IMR-90 (cell line): Measurements from ENCODE around the gene NAPEPLD. TPM values are rescaled to one million over a fixed set of nuclear protein-coding genes. Genes with fewer than 3 reads are reported as not detected.

Experiments
- ATAC-seq: fragments of 200-7000 bp; cut with Tn5 transposase; 2 replicates; pipeline ENCODE4 v1.9.1; 2020; ENCODE audit warnings: low read depth, mild to moderate bottlenecking, moderate library complexity
- BruUV-seq: library from RNA; stranded (reverse); fragments of 400-500 nt; replicated peaks from 2 replicates; lab custom pipeline; 2021; lab: Mats Ljungman, UMichigan
- CTCF ChIA-PET: fragments of 300-600 bp; formaldehyde crosslinking; extraction: SDS; loops from one replicate; lab custom pipeline; 2021; ENCODE audit warnings: antibody characterized with exemption; lab: Yijun Ruan, JAX
- POLR2A ChIA-PET: fragments of 300-600 bp; sonication (Branson Sonifier 250); formaldehyde crosslinking; loops from one replicate; lab custom pipeline; 2022; ENCODE audit warnings: antibody characterized with exemption; ENCODE audit not compliant: unreplicated experiment; lab: Charles Lee
- DNase-seq: peaks from one replicate; pipeline ENCODE4 v3.0.0; 2013
- H2AFZ ChIP-seq: replicated peaks from 2 replicates; pipeline ENCODE3; 2013; ENCODE audit warnings: low read length, mild to moderate bottlenecking; ENCODE audit not compliant: poor library complexity
- H2AK5ac ChIP-seq: 2 replicates; pipeline ENCODE4 v1.6.1; 2013; ENCODE audit warnings: low read depth, low read length, inconsistent platforms
- H2AK9ac ChIP-seq: replicated peaks from 2 replicates; pipeline ENCODE3; 2013; ENCODE audit warnings: mild to moderate bottlenecking, low read depth, low read length, moderate library complexity; ENCODE audit not compliant: poor library complexity
- H2BK120ac ChIP-seq: 2 replicates; pipeline ENCODE4 v1.6.1; 2013; ENCODE audit warnings: low read depth, low read length, inconsistent platforms
- H2BK15ac ChIP-seq: 3 replicates; pipeline ENCODE4 v1.6.1; 2013; ENCODE audit warnings: low read depth, low read length, inconsistent platforms
- H2BK20ac ChIP-seq: 2 replicates; pipeline ENCODE4 v1.6.1; 2013; ENCODE audit warnings: low read depth, mild to moderate bottlenecking, inconsistent platforms, low read length, moderate library complexity
- H2BK5ac ChIP-seq: 2 replicates; pipeline ENCODE4 v1.6.1; 2013; ENCODE audit warnings: mild to moderate bottlenecking, low read depth, low read length, inconsistent platforms; ENCODE audit not compliant: poor library complexity, severe bottlenecking
- H3K14ac ChIP-seq: replicated peaks from 2 replicates; pipeline ENCODE4 v1.6.1; 2013; ENCODE audit warnings: low read depth, low read length, inconsistent platforms
- H3K18ac ChIP-seq: 2 replicates; pipeline ENCODE4 v1.6.1; 2013; ENCODE audit warnings: low read depth, low read length, control low read depth
- H3K23ac ChIP-seq: 2 replicates; pipeline ENCODE4 v1.6.1; 2013; ENCODE audit warnings: low read depth, low read length, inconsistent platforms
- H3K27ac ChIP-seq: 2 replicates; pipeline ENCODE4 v1.5.1; 2013; ENCODE audit warnings: mild to moderate bottlenecking, control low read depth, low read length; ENCODE audit not compliant: insufficient read depth
- H3K27me3 ChIP-seq: 2 replicates; pipeline ENCODE4 v1.6.1; 2013; ENCODE audit warnings: low read length; ENCODE audit not compliant: control insufficient read depth, insufficient read depth
- H3K36me3 ChIP-seq: 2 replicates; pipeline ENCODE4 v1.6.1; 2013; ENCODE audit warnings: low read length, mixed read lengths; ENCODE audit not compliant: control insufficient read depth, insufficient read depth
- H3K4ac ChIP-seq: 2 replicates; pipeline ENCODE4 v1.6.1; 2013; ENCODE audit warnings: low read depth, low read length, inconsistent platforms
- H3K4me1 ChIP-seq: 2 replicates; pipeline ENCODE4 v1.6.1; 2013; ENCODE audit warnings: low read length, mixed read lengths; ENCODE audit not compliant: control insufficient read depth, insufficient read depth
- H3K4me2 ChIP-seq: 2 replicates; pipeline ENCODE4 v1.6.1; 2013; ENCODE audit warnings: low read depth, mild to moderate bottlenecking, control low read depth, low read length, moderate library complexity
- H3K4me3 ChIP-seq: 2 replicates; pipeline ENCODE4 v1.5.1; 2013; ENCODE audit warnings: low read depth, mild to moderate bottlenecking, control low read depth, low read length, moderate library complexity; ENCODE audit not compliant: insufficient read depth
- H3K56ac ChIP-seq: 2 replicates; pipeline ENCODE4 v1.6.1; 2013; ENCODE audit warnings: low read length, inconsistent platforms; ENCODE audit not compliant: insufficient read depth; ENCODE audit errors: extremely low read depth
- H3K79me1 ChIP-seq, 2 experiments: 2 replicates each; pipeline ENCODE4 v1.6.1; 2013; ENCODE audit warnings: low read length in 2 of 2, inconsistent platforms in 1 of 2, low read depth in 1 of 2
- H3K9ac ChIP-seq: 2 replicates; pipeline ENCODE4 v1.6.1; 2013; ENCODE audit warnings: low read depth, low read length, control low read depth
- H3K9me1 ChIP-seq: 2 replicates; pipeline ENCODE4 v1.6.1; 2013; ENCODE audit warnings: low read length, inconsistent platforms; ENCODE audit not compliant: insufficient read depth
- H3K9me3 ChIP-seq: 2 replicates; pipeline ENCODE4 v1.6.1; 2013; ENCODE audit warnings: low read length; ENCODE audit not compliant: control insufficient read depth, insufficient read depth
- H4K20me1 ChIP-seq: 2 replicates; pipeline ENCODE4 v1.6.1; 2013; ENCODE audit warnings: low read length, inconsistent platforms; ENCODE audit not compliant: insufficient read depth
- H4K5ac ChIP-seq: 2 replicates; pipeline ENCODE4 v1.6.1; 2013; ENCODE audit warnings: mild to moderate bottlenecking, low read depth, low read length, control low read depth
- H4K8ac ChIP-seq, 2 experiments: 2 replicates each; pipeline ENCODE4 v1.6.1; 2013; ENCODE audit warnings: low read depth in 2 of 2, low read length in 2 of 2, control low read depth in 1 of 2, inconsistent platforms in 1 of 2
- H4K91ac ChIP-seq: 2 replicates; pipeline ENCODE4 v1.6.1; 2013; ENCODE audit warnings: low read depth, low read length, inconsistent platforms; ENCODE audit not compliant: insufficient read depth
- BHLHE40 ChIP-seq: fragments of 150-350 bp; IDR thresholded peaks from 2 replicates; pipeline ENCODE4 v1.6.1; 2016; ENCODE audit warnings: mild to moderate bottlenecking, low read depth, low read length
- CEBPB ChIP-seq: IDR thresholded peaks from 2 replicates; pipeline ENCODE4 v1.6.1; 2012; ENCODE audit warnings: low read depth, low read length, improper control_type of control experiment
- CTCF ChIP-seq: conservative IDR thresholded peaks from 2 replicates; pipeline ENCODE4 v1.5.1; 2012; ENCODE audit warnings: mild to moderate bottlenecking, low read depth, low read length, improper control_type of control experiment
- ELK1 ChIP-seq: fragments of 150-350 bp; IDR thresholded peaks from 2 replicates; pipeline ENCODE4 v1.6.1; 2016; ENCODE audit warnings: low read depth, mild to moderate bottlenecking, low read length, moderate library complexity, borderline replicate concordance
- MAFK ChIP-seq: IDR thresholded peaks from 2 replicates; pipeline ENCODE4 v1.6.1; 2012; ENCODE audit warnings: low read depth, low read length, improper control_type of control experiment
- MXI1 ChIP-seq: IDR thresholded peaks from 2 replicates; pipeline ENCODE4 v1.6.1; 2012; ENCODE audit warnings: low read depth, mild to moderate bottlenecking, low read length, moderate library complexity, borderline replicate concordance
- POLR2A ChIP-seq: IDR thresholded peaks from 2 replicates; pipeline ENCODE4 v1.6.1; 2012; ENCODE audit warnings: mild to moderate bottlenecking, low read depth, low read length
- RAD21 ChIP-seq: IDR thresholded peaks from 2 replicates; pipeline ENCODE4 v1.6.1; 2012; ENCODE audit warnings: low read length, improper control_type of control experiment
- RFX5 ChIP-seq: IDR thresholded peaks from 2 replicates; pipeline ENCODE4 v1.8.0; 2012; ENCODE audit warnings: low read depth, mild to moderate bottlenecking, low read length, moderate library complexity
- SMC3 ChIP-seq: fragments of 150-350 bp; IDR thresholded peaks from 2 replicates; pipeline ENCODE4 v1.6.1; 2016; ENCODE audit warnings: low read depth, mild to moderate bottlenecking, antibody characterized with exemption, low read length, moderate library complexity
- WGBS, 2 experiments: methylation state at CpG; one replicate each; pipeline versions ENCODE4 v1.1.5 to v1.1.7; 2013; ENCODE audit warnings: missing lambda C conversion rate in 2 of 2; ENCODE audit not compliant: insufficient read length in 1 of 2; ENCODE audit errors: extremely low coverage in 2 of 2; 5-methylcytosine and 5-hydroxymethylcytosine counted together
- dilution Hi-C: fragments of 300-500 bp; cut with HindIII; formaldehyde crosslinking; loops from one replicate; pipeline ENCODE4 v1.14.3; 2018; ENCODE audit warnings: low sequenced_read_pairs; ENCODE audit not compliant: unreplicated experiment
- in situ Hi-C: fragments of 300-500 bp; cut with MboI; formaldehyde crosslinking; loops from 3 replicates; pipeline ENCODE4 v1.14.3; 2019; ENCODE audit warnings: low sequenced_read_pairs, inconsistent platforms, mixed read lengths
- intact Hi-C: fragments of 100-400 bp; cut with micrococcal nuclease; formaldehyde crosslinking; loops from 2 replicates; pipeline ENCODE4 v1.10.0; 2022
- polyA plus RNA-seq, 3 experiments: library from polyadenylated mRNA; depleted of rRNA; stranded (reverse); fragments of >200 nt; gene quantifications; 2 replicates each; pipeline ENCODE4 v1.2.3, GENCODE V29; 2012; ENCODE audit warnings: low replicate concordance in 1 of 3
- total RNA-seq: library from RNA; depleted of rRNA; stranded (reverse); fragments of >200 nt; gene quantifications from 2 replicates; pipeline ENCODE4 v1.2.3, GENCODE V29; 2012

Gene NAPEPLD
- total and polyA plus RNA-seq, 2 of the 4 experiments (the other 2 are of a cell fraction), result 2.2 to 3.4 TPM

GRCh38 chr7:103068414-103069403, 80.2 kb downstream of the NAPEPLD start:
- intact Hi-C loops, result no loop called here
- no peaks in the 10 kb centered on the region for H3K27me3 ChIP-seq

More at GRCh38 chr7:103068414-103069403, 80.2 kb downstream of the NAPEPLD start:
- Histone ChIP-seq H3K9me1 (peaks cover 6% of the 10 kb centered on the region), H3K36me3 (no peaks in the 10 kb centered on the region), H2BK20ac (no peak overlapping the region), H4K91ac (no peak overlapping the region), H3K23ac (no peak overlapping the region), H3K79me1 (0 out of 4 replicates have a peak, but pooled peaks cover 0 to 1% of the 10 kb centered on the region in 2 experiments), H2AK9ac (no peak overlapping the region), H3K4me1 (no peaks in the 10 kb centered on the region), H4K5ac (no peak overlapping the region), H2BK120ac (no peak overlapping the region), H4K8ac (no peak overlapping the region), H2AFZ (no peak overlapping the region), H2AK5ac (no peak overlapping the region), H3K56ac (no peak overlapping the region), H3K27ac (no peak overlapping the region), H3K18ac (no peak overlapping the region), H3K9me3 (no peaks in the 10 kb centered on the region), H3K9ac (no peak overlapping the region), H3K4me3 (no peak overlapping the region), H3K4ac (no peak overlapping the region), H3K14ac (no peak overlapping the region), H4K20me1 (no peaks in the 10 kb centered on the region), H2BK15ac (no peak overlapping the region), H2BK5ac (no peak overlapping the region), H3K4me2 (no peak overlapping the region)
- dilution Hi-C loops, result no loop called here
- BruUV-seq, result no TSS peak
- DNase-seq (no peak), ATAC-seq (no peak)
- 100% methylated on average over 1 of the region's 23 CpGs; no CpG with 5 or more reads in 1 of the 2 experiments for WGBS, 2 experiments
- TF ChIP-seq BHLHE40 (no peak), MXI1 (no peak), ELK1 (no peak), CTCF (no peak), CEBPB (no peak), SMC3 (no peak), POLR2A (no peak), MAFK (no peak), RFX5 (no peak), RAD21 (no peak)
- in situ Hi-C loops, result loop anchor here (10.0 kb wide), 1 partner anchor 324 kb away; the partner anchor contains the start of gene FAM185A
- ChIA-PET CTCF (no interaction called here), POLR2A (no interaction called here)
